ENCODE results near the gene COL7A1. TPM values are rescaled to one million over a fixed set of nuclear protein-coding genes. Genes with fewer than 3 reads are reported as not detected.

Gene COL7A1
- total and polyA plus RNA-seq, 2 donors (not counting 1 experiment from before 2014, with no cell fraction given), result 0.75 to 2.1 TPM

GRCh38 chr3:48633256-48633655 lies 38.1 kb upstream of the COL7A1 start:
- whole genome bisulfite sequencing (ENCODE audit: insufficient coverage), result 98% methylated on average over 15 of the region's 15 CpGs
- Histone ChIP-seq H3K4me3 (ENCODE audit: control extremely low read depth in 1 of 5, extremely low read depth in 1 of 5, insufficient read depth in 1 of 5, low read depth in 2 of 5, low read length in 4 of 5) (no peak overlapping the region), H3K36me3 (replicated peaks in 1 of 2; ENCODE audit: control extremely low read depth in 1 of 2, control insufficient read depth in 1 of 2, extremely low read depth in 1 of 2, insufficient read depth in 2 of 2, low read length in 1 of 2) (no peaks in the 10 kb centered on the region), H3K4me1 (ENCODE audit: control insufficient read depth in 2 of 2, insufficient read depth in 2 of 2, low read length in 2 of 2) (peaks cover 11 to 17% of the 10 kb centered on the region in 2 donors), H3K27me3 (replicated peaks in 1 of 4; ENCODE audit: control extremely low read depth in 1 of 4, control insufficient read depth in 3 of 4, insufficient read depth in 4 of 4, low read length in 3 of 4) (no peaks in the 10 kb centered on the region), H3K9me3 (ENCODE audit: control extremely low read depth in 1 of 3, control insufficient read depth in 2 of 3, insufficient read depth in 1 of 3, low read length in 2 of 3) (no peaks in the 10 kb centered on the region), H3K27ac (ENCODE audit: low read length in 2 of 2) (no peak overlapping the region), H3K79me2 (ENCODE audit: control insufficient read depth, insufficient read depth, low read length) (no peaks in the 10 kb centered on the region), H2AFZ (ENCODE audit: insufficient read depth, low read depth, low read length, poor library complexity, severe bottlenecking) (no peak overlapping the region), H4K20me1 (ENCODE audit: control insufficient read depth, insufficient read depth, low read length, poor library complexity, severe bottlenecking) (no peaks in the 10 kb centered on the region), H3K9ac (ENCODE audit: low read length) (no peak overlapping the region), H3K4me2 (replicated peaks; ENCODE audit: low read depth, low read length, poor library complexity, severe bottlenecking) (no peak overlapping the region)
- ChIA-PET CTCF (interaction anchor here (0.9 to 1.2 kb wide), 2 partner anchors 78 to 105 kb away, joined by 3 to 4 read pairs; no protein-coding TSS in a partner anchor), POLR2A (no interaction called here)
- no peak for DNase-seq
- H3K27me3 Mint-ChIP-seq, result no peaks in the 10 kb centered on the region
- H3K4me3 Mint-ChIP-seq, result peak overlapping the region; percentile 39
- H3K27ac Mint-ChIP-seq, result no peak overlapping the region
- TF ChIP-seq, protein P1, sequence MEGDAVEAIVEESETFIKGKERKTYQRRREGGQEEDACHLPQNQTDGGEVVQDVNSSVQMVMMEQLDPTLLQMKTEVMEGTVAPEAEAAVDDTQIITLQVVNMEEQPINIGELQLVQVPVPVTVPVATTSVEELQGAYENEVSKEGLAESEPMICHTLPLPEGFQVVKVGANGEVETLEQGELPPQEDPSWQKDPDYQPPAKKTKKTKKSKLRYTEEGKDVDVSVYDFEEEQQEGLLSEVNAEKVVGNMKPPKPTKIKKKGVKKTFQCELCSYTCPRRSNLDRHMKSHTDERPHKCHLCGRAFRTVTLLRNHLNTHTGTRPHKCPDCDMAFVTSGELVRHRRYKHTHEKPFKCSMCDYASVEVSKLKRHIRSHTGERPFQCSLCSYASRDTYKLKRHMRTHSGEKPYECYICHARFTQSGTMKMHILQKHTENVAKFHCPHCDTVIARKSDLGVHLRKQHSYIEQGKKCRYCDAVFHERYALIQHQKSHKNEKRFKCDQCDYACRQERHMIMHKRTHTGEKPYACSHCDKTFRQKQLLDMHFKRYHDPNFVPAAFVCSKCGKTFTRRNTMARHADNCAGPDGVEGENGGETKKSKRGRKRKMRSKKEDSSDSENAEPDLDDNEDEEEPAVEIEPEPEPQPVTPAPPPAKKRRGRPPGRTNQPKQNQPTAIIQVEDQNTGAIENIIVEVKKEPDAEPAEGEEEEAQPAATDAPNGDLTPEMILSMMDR (IDR thresholded peaks at IDR 0.05), result no peak
- TF ChIP-seq EZH2 (IDR thresholded peaks at IDR 0.05; ENCODE audit: borderline replicate concordance, insufficient read depth, low read depth, low read length, poor library complexity, severe bottlenecking), result no peak
- peaks cover 13% of the 10 kb centered on the region for H3K4me1 Mint-ChIP-seq
- no peak for ATAC-seq (ENCODE audit: low read depth)
- H3K9me3 Mint-ChIP-seq (ENCODE audit: insufficient read depth), result no peaks in the 10 kb centered on the region
- intact Hi-C loops (cut with micrococcal nuclease), result no loop called here

- Histone ChIP-seq H2AFZ (ENCODE audit: insufficient read depth, low read depth, low read length, poor library complexity, severe bottlenecking) (no peak overlapping the region), H3K79me2 (ENCODE audit: control insufficient read depth, insufficient read depth, low read length) (no peaks in the 10 kb centered on the region), H3K27ac (ENCODE audit: low read length in 2 of 2) (no peak overlapping the region), H3K4me2 (replicated peaks; ENCODE audit: low read depth, low read length, poor library complexity, severe bottlenecking) (no peak overlapping the region), H3K4me1 (ENCODE audit: control insufficient read depth in 2 of 2, insufficient read depth in 2 of 2, low read length in 2 of 2) (peaks cover 11 to 17% of the 10 kb centered on the region in 2 donors), H3K27me3 (replicated peaks in 1 of 4; ENCODE audit: control extremely low read depth in 1 of 4, control insufficient read depth in 3 of 4, insufficient read depth in 4 of 4, low read length in 3 of 4) (no peaks in the 10 kb centered on the region), H3K9me3 (ENCODE audit: control extremely low read depth in 1 of 3, control insufficient read depth in 2 of 3, insufficient read depth in 1 of 3, low read length in 2 of 3) (no peaks in the 10 kb centered on the region), H4K20me1 (ENCODE audit: control insufficient read depth, insufficient read depth, low read length, poor library complexity, severe bottlenecking) (no peaks in the 10 kb centered on the region), H3K4me3 (ENCODE audit: control extremely low read depth in 1 of 5, extremely low read depth in 1 of 5, insufficient read depth in 1 of 5, low read depth in 2 of 5, low read length in 4 of 5) (no peak overlapping the region), H3K9ac (ENCODE audit: low read length) (no peak overlapping the region), H3K36me3 (replicated peaks in 1 of 2; ENCODE audit: control extremely low read depth in 1 of 2, control insufficient read depth in 1 of 2, extremely low read depth in 1 of 2, insufficient read depth in 2 of 2, low read length in 1 of 2) (no peaks in the 10 kb centered on the region)
- ATAC-seq (ENCODE audit: low read depth) (no peak), DNase-seq (no peak)
- 94% methylated on average over 18 of the region's 22 CpGs for WGBS (ENCODE audit: insufficient coverage)
- no peaks in the 10 kb centered on the region for H3K9me3 Mint-ChIP-seq (ENCODE audit: insufficient read depth)
- TF ChIP-seq EZH2 (IDR thresholded peaks at IDR 0.05; ENCODE audit: borderline replicate concordance, insufficient read depth, low read depth, low read length, poor library complexity, severe bottlenecking), result no peak
- TF ChIP-seq, protein P1 (IDR thresholded peaks at IDR 0.05), result no peak
- intact Hi-C loops (cut with micrococcal nuclease), result no loop called here
- no peaks in the 10 kb centered on the region for H3K27me3 Mint-ChIP-seq
- peaks cover 13% of the 10 kb centered on the region for H3K4me1 Mint-ChIP-seq
- POLR2A ChIA-PET, result no interaction called here
- H3K27ac Mint-ChIP-seq, result no peak overlapping the region
- H3K4me3 Mint-ChIP-seq, result no peak overlapping the region
- CTCF ChIA-PET, result no interaction called here
Measured at GRCh38 chr3:48631516-48632448, 36.7 kb upstream of the COL7A1 start.

Measured in B cell (primary cell).